WTC11 (cell line): ENCODE results near the gene NUP88. TPM values are rescaled to one million over a fixed set of nuclear protein-coding genes. Genes with fewer than 3 reads are reported as not detected.

ENCODE experiments used
- ATAC-seq: fragments of 200-7000 bp; cut with Tn5 transposase; 2 replicates; pipeline ENCODE4 v1.10.0; 2021; ENCODE audit warnings: mild to moderate bottlenecking, moderate library complexity
- CTCF ChIA-PET: fragments of 300-600 bp; sonication (Branson Sonifier 250); formaldehyde crosslinking; loops from one replicate; lab custom pipeline; 2021; ENCODE audit warnings: antibody characterized with exemption; lab: Charles Lee
- POLR2A ChIA-PET: fragments of 350-600 bp; sonication (Branson Sonifier 250); formaldehyde crosslinking; loops from one replicate; lab custom pipeline; 2021; ENCODE audit warnings: antibody characterized with exemption; lab: Charles Lee
- DNase-seq: peaks from one replicate; pipeline ENCODE4 v3.0.0; 2021; ENCODE audit warnings: low spot score
- H3K27ac Mint-ChIP-seq: 2 replicates; pipeline ENCODE4 v1.8.0; 2021; ENCODE audit warnings: mixed read lengths
- H3K27me3 Mint-ChIP-seq: 2 replicates; pipeline ENCODE4 v1.8.0; 2021; ENCODE audit warnings: low read depth, mild to moderate bottlenecking, moderate library complexity, mixed read lengths
- H3K36me3 Mint-ChIP-seq: 2 replicates; pipeline ENCODE4 v1.8.0; 2021; ENCODE audit warnings: mixed read lengths
- H3K4me1 Mint-ChIP-seq: 2 replicates; pipeline ENCODE4 v1.8.0; 2022; ENCODE audit warnings: mixed read lengths
- H3K4me3 Mint-ChIP-seq: 2 replicates; pipeline ENCODE4 v1.8.0; 2021; ENCODE audit warnings: mild to moderate bottlenecking, moderate library complexity, mixed read lengths
- H3K9me3 Mint-ChIP-seq: 2 replicates; pipeline ENCODE4 v1.8.0; 2021; ENCODE audit warnings: mixed read lengths
- AR ChIP-seq: fragments of 250-450 bp; sonication (Bioruptor Pico); IDR thresholded peaks from 2 replicates; pipeline ENCODE4 v1.9.0; 2021; ENCODE audit warnings: mild to moderate bottlenecking
- ARID4B ChIP-seq: sonication (generic); formaldehyde crosslinking; IDR thresholded peaks from 2 replicates; pipeline ENCODE4 v1.8.0; 2023; ENCODE audit warnings: missing genetic modification reagents, mild to moderate bottlenecking, borderline replicate concordance
- CREB1 ChIP-seq: sonication (generic); formaldehyde crosslinking; IDR thresholded peaks from 2 replicates; pipeline ENCODE4 v1.8.0; 2023; ENCODE audit warnings: mild to moderate bottlenecking, missing genetic modification reagents
- ELF4 ChIP-seq: sonication (generic); formaldehyde crosslinking; IDR thresholded peaks from 2 replicates; pipeline ENCODE4 v1.8.1; 2022; ENCODE audit warnings: low read depth, mild to moderate bottlenecking, moderate library complexity, missing genetic modification reagents
- ERG ChIP-seq: fragments of 250-450 bp; sonication (Bioruptor Pico); IDR thresholded peaks from 2 replicates; pipeline ENCODE4 v1.8.0; 2021; ENCODE audit warnings: mild to moderate bottlenecking
- ESRRA ChIP-seq: sonication (generic); formaldehyde crosslinking; IDR thresholded peaks from 2 replicates; pipeline ENCODE4 v1.8.1; 2022; ENCODE audit warnings: mild to moderate bottlenecking, missing genetic modification reagents, borderline replicate concordance
- FOXJ3 ChIP-seq: sonication (generic); formaldehyde crosslinking; IDR thresholded peaks from 2 replicates; pipeline ENCODE4 v1.9.0; 2021; ENCODE audit warnings: missing genetic modification reagents, mild to moderate bottlenecking, borderline replicate concordance
- FOXK1 ChIP-seq: sonication (generic); formaldehyde crosslinking; IDR thresholded peaks from 2 replicates; pipeline ENCODE4 v1.8.0; 2022; ENCODE audit warnings: mild to moderate bottlenecking, moderate library complexity, missing genetic modification reagents
- PRDM15 ChIP-seq: sonication (generic); formaldehyde crosslinking; IDR thresholded peaks from 2 replicates; pipeline ENCODE4 v1.8.0; 2022; ENCODE audit warnings: missing genetic modification reagents
- PREB ChIP-seq: sonication (generic); formaldehyde crosslinking; IDR thresholded peaks from 2 replicates; pipeline ENCODE4 v1.8.1; 2022; ENCODE audit warnings: mild to moderate bottlenecking, missing genetic modification reagents, moderate library complexity, borderline replicate concordance
- SMAD4 ChIP-seq: sonication (generic); formaldehyde crosslinking; IDR thresholded peaks from 2 replicates; pipeline ENCODE4 v1.8.0; 2022; ENCODE audit warnings: mild to moderate bottlenecking, missing genetic modification reagents
- TEAD4 ChIP-seq: sonication (generic); formaldehyde crosslinking; IDR thresholded peaks from 2 replicates; pipeline ENCODE4 v1.8.0; 2022; ENCODE audit warnings: mild to moderate bottlenecking, missing genetic modification reagents
- ZNF317 ChIP-seq: sonication (generic); formaldehyde crosslinking; IDR thresholded peaks from 2 replicates; pipeline ENCODE4 v1.8.1; 2023; ENCODE audit warnings: low read depth, mild to moderate bottlenecking, moderate library complexity, missing genetic modification reagents, borderline replicate concordance
- ZNF396 ChIP-seq: fragments of 250-450 bp; sonication (Bioruptor Pico); IDR thresholded peaks from 2 replicates; pipeline ENCODE4 v1.8.0; 2021; ENCODE audit warnings: mild to moderate bottlenecking, moderate library complexity, borderline replicate concordance
- ZNF532 ChIP-seq: fragments of 250-450 bp; sonication (Bioruptor Pico); IDR thresholded peaks from 2 replicates; pipeline ENCODE4 v1.9.0; 2021; ENCODE audit warnings: mild to moderate bottlenecking, borderline replicate concordance
- total RNA-seq: library from RNA; stranded (reverse); gene quantifications from 3 replicates; pipeline ENCODE4 v1.2.3, GENCODE V29; 2021

The NUP88 gene
- total RNA-seq, 1 experiment from 2014 or later, result 87.7 TPM

GRCh38 chr17:5444209-5444608 is 24.7 kb upstream of the NUP88 start (continued):
- TF ChIP-seq PRDM15 (CRISPR knock-in tag), result no peak
- TF ChIP-seq CREB1 (CRISPR knock-in tag), result no peak
- TF ChIP-seq AR (CRISPR knock-in tag), result no peak
- TF ChIP-seq TEAD4 (CRISPR knock-in tag), result no peak
- no peak for TF ChIP-seq ZNF317 (CRISPR knock-in tag)

- no peak for TF ChIP-seq ESRRA (CRISPR knock-in tag)
- ChIA-PET CTCF (no interaction called here), POLR2A (no interaction called here)
- peaks cover 7% of the 10 kb centered on the region; the same call in 1 of the 2 replicates for H3K4me1 Mint-ChIP-seq
- no peak overlapping the region for H3K27ac Mint-ChIP-seq
- ATAC-seq (no peak), DNase-seq (no peak)
- H3K27me3 Mint-ChIP-seq, result no peaks in the 10 kb centered on the region
- no peak overlapping the region for H3K4me3 Mint-ChIP-seq
- peaks cover 50% of the 10 kb centered on the region for H3K36me3 Mint-ChIP-seq
- H3K9me3 Mint-ChIP-seq, result no peaks in the 10 kb centered on the region
These were observed 24.3 kb upstream of the NUP88 start for GRCh38 chr17:5443728-5444127.

GRCh38 chr17:5439446-5439764 is 19.9 kb upstream of the NUP88 start:
- no peaks in the 10 kb centered on the region for H3K9me3 Mint-ChIP-seq
- H3K4me1 Mint-ChIP-seq, result peaks cover 20% of the 10 kb centered on the region
- DNase-seq (no peak), ATAC-seq (peak; percentile 24)
- H3K4me3 Mint-ChIP-seq, result peak overlapping the region; percentile 88
- H3K27me3 Mint-ChIP-seq, result no peaks in the 10 kb centered on the region
- H3K27ac Mint-ChIP-seq, result peak overlapping the region; percentile 89
- CTCF ChIA-PET, result interaction anchor here (0.7 to 3.3 kb wide), 31 partner anchors 9 to 1273 kb away, joined by 3 to 31 read pairs (median 4); partner anchors contain the start of genes DERL2, DHX33, MIS12 and NUP88
- POLR2A ChIA-PET, result interaction anchor here (0.5 to 1.0 kb wide), 3 partner anchors 16 to 29 kb away, joined by 4 to 10 read pairs (median 5); partner anchors contain the start of genes DHX33, NUP88 and RPAIN
- H3K36me3 Mint-ChIP-seq, result peaks cover 55% of the 10 kb centered on the region
- TF ChIP-seq ZNF396 (CRISPR knock-in tag), result no peak
- no peak for TF ChIP-seq ELF4 (CRISPR knock-in tag)
- TF ChIP-seq ZNF532 (CRISPR knock-in tag), result no peak
- no peak for TF ChIP-seq PREB
- TF ChIP-seq FOXK1 (CRISPR knock-in tag), result no peak
- TF ChIP-seq ARID4B (CRISPR knock-in tag), result no peak
- no peak for TF ChIP-seq SMAD4 (CRISPR knock-in tag)
- no peak for TF ChIP-seq FOXJ3 (CRISPR knock-in tag)
- no peak for TF ChIP-seq ERG
